Measurements from ENCODE around the gene OTUD7B. TPM values are rescaled to one million over a fixed set of nuclear protein-coding genes. Genes with fewer than 3 reads are reported as not detected.
A peak's percentile ranks its signal among the peaks of the same experiment; 100 is the strongest.

The OTUD7B gene
- total and polyA plus RNA-seq, 10 of the 15 experiments (the other 5 are each of a cell fraction or from before 2014, with no cell fraction given), result 1.7 to 24.9 (median 6.6) TPM

GRCh38 chr1:150010393-150011115, at the start of gene OTUD7B (continued):
- peak in 1 of 2 experiments; percentile 81; a peak in 2 of 4 replicates for TF ChIP-seq SRF (IDR thresholded peaks at IDR 0.05; ENCODE audit: low read depth in 2 of 2, low read length in 2 of 2)
- peak; percentile 68; the same call in 1 of the 2 replicates for TF ChIP-seq TAF1 (IDR thresholded peaks at IDR 0.05; ENCODE audit: borderline replicate concordance, low read depth, low read length)
- TF ChIP-seq MEF2B (IDR thresholded peaks at IDR 0.05; ENCODE audit: partially characterized antibody, poor library complexity, severe bottlenecking), result no peak
- no peak for TF ChIP-seq IRF3 (IDR thresholded peaks at IDR 0.05)
- TF ChIP-seq POLR2A (IDR thresholded peaks at IDR 0.05; ENCODE audit: low read depth, low read length), result peak; percentile 85
- TF ChIP-seq RUNX3 (IDR thresholded peaks at IDR 0.05; ENCODE audit: low read length), result peak; percentile 74
- no peak; the same call in 1 of the 2 replicates for TF ChIP-seq RB1 (IDR thresholded peaks at IDR 0.05; ENCODE audit: borderline replicate concordance)
- peak; percentile 14; the same call in 1 of the 2 replicates for TF ChIP-seq SMC3 (IDR thresholded peaks at IDR 0.05; ENCODE audit: borderline replicate concordance, low read length)
- no peak for TF ChIP-seq MTA3 (IDR thresholded peaks at IDR 0.05; ENCODE audit: borderline replicate concordance, low read length)
- TF ChIP-seq PAX5 (IDR thresholded peaks at IDR 0.05; ENCODE audit: borderline replicate concordance, low read depth, low read length), result peak; percentile 95
- TF ChIP-seq, protein P1, sequence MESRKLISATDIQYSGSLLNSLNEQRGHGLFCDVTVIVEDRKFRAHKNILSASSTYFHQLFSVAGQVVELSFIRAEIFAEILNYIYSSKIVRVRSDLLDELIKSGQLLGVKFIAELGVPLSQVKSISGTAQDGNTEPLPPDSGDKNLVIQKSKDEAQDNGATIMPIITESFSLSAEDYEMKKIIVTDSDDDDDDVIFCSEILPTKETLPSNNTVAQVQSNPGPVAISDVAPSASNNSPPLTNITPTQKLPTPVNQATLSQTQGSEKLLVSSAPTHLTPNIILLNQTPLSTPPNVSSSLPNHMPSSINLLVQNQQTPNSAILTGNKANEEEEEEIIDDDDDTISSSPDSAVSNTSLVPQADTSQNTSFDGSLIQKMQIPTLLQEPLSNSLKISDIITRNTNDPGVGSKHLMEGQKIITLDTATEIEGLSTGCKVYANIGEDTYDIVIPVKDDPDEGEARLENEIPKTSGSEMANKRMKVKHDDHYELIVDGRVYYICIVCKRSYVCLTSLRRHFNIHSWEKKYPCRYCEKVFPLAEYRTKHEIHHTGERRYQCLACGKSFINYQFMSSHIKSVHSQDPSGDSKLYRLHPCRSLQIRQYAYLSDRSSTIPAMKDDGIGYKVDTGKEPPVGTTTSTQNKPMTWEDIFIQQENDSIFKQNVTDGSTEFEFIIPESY (IDR thresholded peaks at IDR 0.05), result no peak
- TF ChIP-seq, protein P2, sequence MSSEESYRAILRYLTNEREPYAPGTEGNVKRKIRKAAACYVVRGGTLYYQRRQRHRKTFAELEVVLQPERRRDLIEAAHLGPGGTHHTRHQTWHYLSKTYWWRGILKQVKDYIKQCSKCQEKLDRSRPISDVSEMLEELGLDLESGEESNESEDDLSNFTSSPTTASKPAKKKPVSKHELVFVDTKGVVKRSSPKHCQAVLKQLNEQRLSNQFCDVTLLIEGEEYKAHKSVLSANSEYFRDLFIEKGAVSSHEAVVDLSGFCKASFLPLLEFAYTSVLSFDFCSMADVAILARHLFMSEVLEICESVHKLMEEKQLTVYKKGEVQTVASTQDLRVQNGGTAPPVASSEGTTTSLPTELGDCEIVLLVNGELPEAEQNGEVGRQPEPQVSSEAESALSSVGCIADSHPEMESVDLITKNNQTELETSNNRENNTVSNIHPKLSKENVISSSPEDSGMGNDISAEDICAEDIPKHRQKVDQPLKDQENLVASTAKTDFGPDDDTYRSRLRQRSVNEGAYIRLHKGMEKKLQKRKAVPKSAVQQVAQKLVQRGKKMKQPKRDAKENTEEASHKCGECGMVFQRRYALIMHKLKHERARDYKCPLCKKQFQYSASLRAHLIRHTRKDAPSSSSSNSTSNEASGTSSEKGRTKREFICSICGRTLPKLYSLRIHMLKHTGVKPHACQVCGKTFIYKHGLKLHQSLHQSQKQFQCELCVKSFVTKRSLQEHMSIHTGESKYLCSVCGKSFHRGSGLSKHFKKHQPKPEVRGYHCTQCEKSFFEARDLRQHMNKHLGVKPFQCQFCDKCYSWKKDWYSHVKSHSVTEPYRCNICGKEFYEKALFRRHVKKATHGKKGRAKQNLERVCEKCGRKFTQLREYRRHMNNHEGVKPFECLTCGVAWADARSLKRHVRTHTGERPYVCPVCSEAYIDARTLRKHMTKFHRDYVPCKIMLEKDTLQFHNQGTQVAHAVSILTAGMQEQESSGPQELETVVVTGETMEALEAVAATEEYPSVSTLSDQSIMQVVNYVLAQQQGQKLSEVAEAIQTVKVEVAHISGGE (CRISPR knock-in tag; IDR thresholded peaks at IDR 0.05), result peak; percentile 92
- TF ChIP-seq JUNB (IDR thresholded peaks at IDR 0.05), result no peak
- 0 out of 4 replicates have a peak, but pooled peaks of 1 of the 2 experiments have one; percentile 64 for TF ChIP-seq ETV6 (conservative IDR thresholded peaks at IDR 0.05 in 1 of 2, IDR thresholded peaks at IDR 0.05 in 1 of 2; ENCODE audit: borderline replicate concordance in 1 of 2, low read depth in 1 of 2)
- TF ChIP-seq EED (IDR thresholded peaks at IDR 0.05; ENCODE audit: low read depth), result peak; percentile 64
- no peak for TF ChIP-seq ATF7 (IDR thresholded peaks at IDR 0.05; ENCODE audit: low read depth)
- no peak for TF ChIP-seq SUZ12 (IDR thresholded peaks at IDR 0.05; ENCODE audit: unreplicated experiment)
- 0 out of 2 replicates have a peak, but pooled peaks have one; percentile 40 for TF ChIP-seq TCF3 (IDR thresholded peaks at IDR 0.05; ENCODE audit: borderline replicate concordance, insufficient read depth, low read depth, low read length)
- no peak for TF ChIP-seq CHD4 (IDR thresholded peaks at IDR 0.05)
- TF ChIP-seq, protein P3, sequence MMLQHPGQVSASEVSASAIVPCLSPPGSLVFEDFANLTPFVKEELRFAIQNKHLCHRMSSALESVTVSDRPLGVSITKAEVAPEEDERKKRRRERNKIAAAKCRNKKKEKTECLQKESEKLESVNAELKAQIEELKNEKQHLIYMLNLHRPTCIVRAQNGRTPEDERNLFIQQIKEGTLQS (IDR thresholded peaks at IDR 0.05; ENCODE audit: borderline replicate concordance, extremely low read depth, low read depth, low read length), result no peak
- 0 out of 2 replicates have a peak, but pooled peaks have one; percentile 61 for TF ChIP-seq DPF2 (IDR thresholded peaks at IDR 0.05)
- peak; percentile 76; the same call in 1 of the 2 replicates for TF ChIP-seq ZNF207 (IDR thresholded peaks at IDR 0.05; ENCODE audit: borderline replicate concordance)
- no peak for TF ChIP-seq NFYA (IDR thresholded peaks at IDR 0.05; ENCODE audit: borderline replicate concordance, low read depth, low read length)
- TF ChIP-seq ZSCAN29 (IDR thresholded peaks at IDR 0.05), result no peak
